Kidney (tissue), 22 donors: ENCODE results near the gene ELOA. TPM values are rescaled to one million over a fixed set of nuclear protein-coding genes. Genes with fewer than 3 reads are reported as not detected.

Source experiments
- DNase-seq, 5 donors: peaks; one replicate each; pipeline ENCODE4 v3.0.0-alpha.2; 2013 to 2020
- FAIRE-seq: peaks from 2 replicates; lab custom pipeline; 2012; peaks lifted over from hg19 to GRCh38; lab: Jason Lieb, UNC
- H3K27ac ChIP-seq, 2 donors: one replicate each; pipeline ENCODE4 v1.7.0; 2013; ENCODE audit warnings: low read depth in 2 of 2, low read length in 2 of 2, inconsistent platforms in 1 of 2
- H3K27me3 ChIP-seq: one replicate; pipeline ENCODE4 v1.7.1; 2013; ENCODE audit warnings: low read length, inconsistent platforms; ENCODE audit not compliant: control insufficient read depth, insufficient read depth
- H3K36me3 ChIP-seq, 3 donors: one replicate each; pipeline versions ENCODE4 v1.7.0 to v1.7.1; 2013; ENCODE audit warnings: low read length in 3 of 3, control low read depth in 1 of 3, inconsistent platforms in 1 of 3; ENCODE audit not compliant: insufficient read depth in 3 of 3, control insufficient read depth in 2 of 3
- H3K4me1 ChIP-seq, 3 donors: one replicate each; pipeline versions ENCODE4 v1.7.0 to v1.7.1; 2013; ENCODE audit warnings: low read length in 3 of 3, inconsistent platforms in 1 of 3, low read depth in 1 of 3; ENCODE audit not compliant: control insufficient read depth in 2 of 3, insufficient read depth in 2 of 3
- H3K4me3 ChIP-seq, 3 donors: one replicate each; pipeline versions ENCODE4 v1.7.0 to v1.8.1; 2013; ENCODE audit warnings: low read length in 3 of 3, control low read depth in 1 of 3, inconsistent platforms in 1 of 3
- H3K9ac ChIP-seq, 3 donors: one replicate each; pipeline versions ENCODE4 v1.7.0 to v1.7.1; 2013; ENCODE audit warnings: low read length in 3 of 3, control low read depth in 1 of 3, inconsistent platforms in 1 of 3
- H3K9me3 ChIP-seq, 3 donors: one replicate each; pipeline versions ENCODE4 v1.7.0 to v1.7.1; 2013; ENCODE audit warnings: low read length in 3 of 3, control low read depth in 1 of 3, inconsistent platforms in 1 of 3; ENCODE audit not compliant: control insufficient read depth in 2 of 3, insufficient read depth in 1 of 3
- intact Hi-C: fragments of 100-400 bp; cut with DNase I; formaldehyde crosslinking; loops from one replicate; pipeline ENCODE4 v1.11.1; 2022
- long read RNA-seq, 10 donors: library from polyadenylated mRNA in 1 of 10; unstranded in 1 of 10; transcript quantifications; one replicate each; pipeline ENCODE4 v2.0.0 and lab custom pipeline, GENCODE V29; 2021 to 2026
- polyA plus RNA-seq: library from polyadenylated mRNA; stranded (reverse); fragments of 350-450 nt; fragmentation: Illumina TruSeq; extraction: RNeasy Lipid Tissue Mini Kit (QIAGEN cat#74804); gene quantifications from one replicate; pipeline ENCODE4 v1.2.3, GENCODE V29; 2014; ENCODE audit warnings: low read depth, low replicate concordance; ENCODE audit not compliant: insufficient read depth
- total RNA-seq: library from RNA; stranded (reverse); fragmentation: NEBNext Ultra II Directional; extraction: Animal tissue kit (Norgen Biotek cat#: 25700); gene quantifications from one replicate; pipeline ENCODE4 v1.2.1, GENCODE V29; 2021
- TF ChIP-seq, protein P1 (sequence below): IDR thresholded peaks from 3 replicates; pipeline ENCODE4 v1.5.1; 2012; ENCODE audit warnings: mild to moderate bottlenecking, moderate library complexity, borderline replicate concordance; ENCODE audit not compliant: insufficient read depth; ENCODE audit errors: extremely low read depth
- donor health status: control.
- donor health status: control.
- donor health status: control.
- donor health status: control.
- donor health status: control.
- donor health status: DM: yes; HTN: yes; CAD: no.
- donor health status: Normal renal cell carcinoma (clear cell type).

ELOA gene, protein sequence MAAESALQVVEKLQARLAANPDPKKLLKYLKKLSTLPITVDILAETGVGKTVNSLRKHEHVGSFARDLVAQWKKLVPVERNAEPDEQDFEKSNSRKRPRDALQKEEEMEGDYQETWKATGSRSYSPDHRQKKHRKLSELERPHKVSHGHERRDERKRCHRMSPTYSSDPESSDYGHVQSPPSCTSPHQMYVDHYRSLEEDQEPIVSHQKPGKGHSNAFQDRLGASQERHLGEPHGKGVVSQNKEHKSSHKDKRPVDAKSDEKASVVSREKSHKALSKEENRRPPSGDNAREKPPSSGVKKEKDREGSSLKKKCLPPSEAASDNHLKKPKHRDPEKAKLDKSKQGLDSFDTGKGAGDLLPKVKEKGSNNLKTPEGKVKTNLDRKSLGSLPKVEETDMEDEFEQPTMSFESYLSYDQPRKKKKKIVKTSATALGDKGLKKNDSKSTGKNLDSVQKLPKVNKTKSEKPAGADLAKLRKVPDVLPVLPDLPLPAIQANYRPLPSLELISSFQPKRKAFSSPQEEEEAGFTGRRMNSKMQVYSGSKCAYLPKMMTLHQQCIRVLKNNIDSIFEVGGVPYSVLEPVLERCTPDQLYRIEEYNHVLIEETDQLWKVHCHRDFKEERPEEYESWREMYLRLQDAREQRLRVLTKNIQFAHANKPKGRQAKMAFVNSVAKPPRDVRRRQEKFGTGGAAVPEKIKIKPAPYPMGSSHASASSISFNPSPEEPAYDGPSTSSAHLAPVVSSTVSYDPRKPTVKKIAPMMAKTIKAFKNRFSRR
- total RNA-seq (39.1 TPM), polyA plus RNA-seq (13.7 TPM)
- long read RNA-seq, donor 1, full-length matches to known transcripts: 2 of 2 reads
- long read RNA-seq, donor 1, partial matches to known transcripts: 0 of 2 reads
- long read RNA-seq, donor 1, other reads (novel, unspliced or antisense): 0 of 2 reads
- long read RNA-seq, donor 2, full-length matches to known transcripts: 7 of 20 reads
- long read RNA-seq, donor 2, partial matches to known transcripts: 13 of 20 reads
- long read RNA-seq, donor 2, other reads (novel, unspliced or antisense): 0 of 20 reads
- long read RNA-seq, donor 3, full-length matches to known transcripts: 1 of 1 reads
- long read RNA-seq, donor 3, partial matches to known transcripts: 0 of 1 reads
- long read RNA-seq, donor 3, other reads (novel, unspliced or antisense): 0 of 1 reads
- long read RNA-seq, donor 4, full-length matches to known transcripts: 2 of 2 reads
- long read RNA-seq, donor 4, partial matches to known transcripts: 0 of 2 reads
- long read RNA-seq, donor 4, other reads (novel, unspliced or antisense): 0 of 2 reads
- long read RNA-seq, donor 5: 0 reads
- long read RNA-seq, donor 6, partial matches to known transcripts: 29 of 29 reads
- long read RNA-seq, donor 6, other reads (novel, unspliced or antisense): 0 of 29 reads
- long read RNA-seq, donor 7, full-length matches to known transcripts: 11 of 31 reads
- long read RNA-seq, donor 7, partial matches to known transcripts: 18 of 31 reads
- long read RNA-seq, donor 7, other reads (novel, unspliced or antisense): 2 of 31 reads
- long read RNA-seq, donor 8, partial matches to known transcripts: 16 of 16 reads
- long read RNA-seq, donor 8, other reads (novel, unspliced or antisense): 0 of 16 reads
- long read RNA-seq, donor 9, full-length matches to known transcripts: 2 of 2 reads
- long read RNA-seq, donor 9, partial matches to known transcripts: 0 of 2 reads
- long read RNA-seq, donor 9, other reads (novel, unspliced or antisense): 0 of 2 reads
- long read RNA-seq, donor 10, full-length matches to known transcripts: 4 of 11 reads
- long read RNA-seq, donor 10, partial matches to known transcripts: 7 of 11 reads
- long read RNA-seq, donor 10, other reads (novel, unspliced or antisense): 0 of 11 reads

DNA sequence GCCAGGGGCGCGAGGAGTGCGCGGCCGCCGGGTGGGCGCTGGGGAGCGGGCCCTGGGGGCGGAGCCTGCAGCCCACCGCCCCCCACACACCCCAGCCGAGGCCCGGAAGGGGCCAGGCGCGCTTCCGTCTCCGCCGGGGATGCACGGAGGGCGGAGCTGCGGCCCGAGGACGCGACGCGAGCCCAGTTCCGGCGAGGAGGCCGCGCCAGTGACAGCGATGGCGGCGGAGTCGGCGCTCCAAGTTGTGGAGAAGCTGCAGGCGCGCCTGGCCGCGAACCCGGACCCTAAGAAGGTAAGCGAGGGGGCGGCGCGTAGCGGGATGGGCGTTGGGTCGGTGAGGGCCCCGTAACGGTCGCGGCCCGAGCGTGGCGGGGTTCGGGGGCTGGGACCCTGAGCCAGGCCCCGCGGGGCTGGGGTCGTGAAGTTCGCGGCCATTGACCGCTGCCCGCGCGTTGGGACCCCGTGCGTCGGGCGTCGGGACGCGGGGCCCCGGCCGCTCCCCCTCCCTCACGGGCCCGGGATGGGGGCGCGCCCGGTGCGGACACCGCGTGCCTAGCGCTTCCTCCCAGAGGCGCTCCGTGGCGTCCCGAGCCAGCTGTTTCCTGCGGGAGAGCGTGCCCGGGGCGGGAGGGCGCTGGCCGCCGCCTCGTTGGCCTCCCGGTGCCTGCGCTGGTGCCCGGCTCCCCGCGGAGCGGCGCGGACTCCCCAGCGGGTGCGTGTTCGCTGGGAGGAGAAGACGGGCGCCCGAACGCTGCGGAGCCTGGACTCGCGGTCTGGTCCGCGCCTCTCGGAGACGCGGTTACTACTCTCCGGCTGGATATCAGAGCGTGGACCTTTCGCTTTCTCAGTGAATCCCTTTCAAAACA lies at the start of gene ELOA:
TSS of gene ELOA (plus strand) at position 185 of the 866 bp plus-strand sequence. CDS start at position 218, 33 bp downstream.
- H3K27ac ChIP-seq: peak within 1 kb of the TSS; percentile 80 to 87
- FAIRE-seq (no peak), DNase-seq (peak; percentile 79 to 94 (median 89))
- peak within 1 kb of the TSS; percentile 77 to 89 (median 78) for H3K4me3 ChIP-seq
- peak within 1 kb of the TSS; percentile 57 to 66 (median 66) for H3K9ac ChIP-seq
- TF ChIP-seq, protein P1, sequence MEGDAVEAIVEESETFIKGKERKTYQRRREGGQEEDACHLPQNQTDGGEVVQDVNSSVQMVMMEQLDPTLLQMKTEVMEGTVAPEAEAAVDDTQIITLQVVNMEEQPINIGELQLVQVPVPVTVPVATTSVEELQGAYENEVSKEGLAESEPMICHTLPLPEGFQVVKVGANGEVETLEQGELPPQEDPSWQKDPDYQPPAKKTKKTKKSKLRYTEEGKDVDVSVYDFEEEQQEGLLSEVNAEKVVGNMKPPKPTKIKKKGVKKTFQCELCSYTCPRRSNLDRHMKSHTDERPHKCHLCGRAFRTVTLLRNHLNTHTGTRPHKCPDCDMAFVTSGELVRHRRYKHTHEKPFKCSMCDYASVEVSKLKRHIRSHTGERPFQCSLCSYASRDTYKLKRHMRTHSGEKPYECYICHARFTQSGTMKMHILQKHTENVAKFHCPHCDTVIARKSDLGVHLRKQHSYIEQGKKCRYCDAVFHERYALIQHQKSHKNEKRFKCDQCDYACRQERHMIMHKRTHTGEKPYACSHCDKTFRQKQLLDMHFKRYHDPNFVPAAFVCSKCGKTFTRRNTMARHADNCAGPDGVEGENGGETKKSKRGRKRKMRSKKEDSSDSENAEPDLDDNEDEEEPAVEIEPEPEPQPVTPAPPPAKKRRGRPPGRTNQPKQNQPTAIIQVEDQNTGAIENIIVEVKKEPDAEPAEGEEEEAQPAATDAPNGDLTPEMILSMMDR: no peak
- intact Hi-C loops: no loop called here
- H3K27me3 ChIP-seq: no peaks in the 10 kb centered on the region
- H3K9me3 ChIP-seq: no peaks in the 10 kb centered on the region
- no peaks in the 10 kb centered on the region for H3K36me3 ChIP-seq
- peaks cover 0 to 10% (median 9%) of the 10 kb centered on the region in 3 donors for H3K4me1 ChIP-seq

DNA sequence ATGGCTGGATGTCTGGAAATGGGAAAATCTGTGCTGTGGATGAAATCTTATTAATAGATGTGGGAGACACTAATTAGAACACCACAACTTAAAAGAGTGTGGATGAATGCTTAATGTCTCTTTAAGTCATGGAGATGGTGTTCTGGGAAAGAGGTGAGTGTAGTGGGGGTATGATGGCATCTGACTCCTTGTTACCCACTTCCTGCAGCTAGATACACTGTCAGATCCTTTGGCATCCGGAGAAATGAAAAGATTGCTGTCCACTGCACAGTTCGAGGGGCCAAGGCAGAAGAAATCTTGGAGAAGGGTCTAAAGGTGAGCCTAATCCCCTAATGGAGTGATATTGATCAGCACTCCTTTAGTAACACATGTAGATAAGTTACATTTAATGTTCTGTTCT lies 49.7 kb upstream of the ELOA start:
- FAIRE-seq (no peak), DNase-seq (no peak)
- TF ChIP-seq, protein P1: no peak
- H3K27me3 ChIP-seq: no peaks in the 10 kb centered on the region
- no peaks in the 10 kb centered on the region for H3K9me3 ChIP-seq
- peak overlapping the region in 1 of 3 donors; percentile 86 for H3K4me3 ChIP-seq
- peaks cover 16 to 54% (median 31%) of the 10 kb centered on the region in 3 donors for H3K36me3 ChIP-seq
- peaks cover 4 to 16% (median 16%) of the 10 kb centered on the region in 3 donors for H3K4me1 ChIP-seq
- peak overlapping the region in 2 of 3 donors; percentile 20 to 99 for H3K9ac ChIP-seq
- intact Hi-C loops: no loop called here
- no peak overlapping the region for H3K27ac ChIP-seq
